Gastrocnemius medialis (tissue), 4 donors: ENCODE data around the gene NPTXR.

ENCODE experiments used
- CTCF ChIP-seq, 5 experiments: fragments of 450-650 bp in 3 of 5; fragments of 200-600 bp in 2 of 5; sonication (generic) in 2 of 5; IDR thresholded peaks in 4 of 5; conservative IDR thresholded peaks in 1 of 5; 1 replicate in 4 of 5; 2 replicates in 1 of 5; pipeline ENCODE4 v1.5.1; 2016 to 2019; ENCODE audit warnings: antibody characterized with exemption in 5 of 5, mild to moderate bottlenecking in 3 of 5, moderate library complexity in 3 of 5
- POLR2A ChIP-seq, 2 donors: fragments of 450-650 bp; IDR thresholded peaks; one replicate each; pipeline ENCODE4 v1.6.1; 2017; ENCODE audit warnings: antibody characterized with exemption in 2 of 2, mild to moderate bottlenecking in 2 of 2, moderate library complexity in 2 of 2

GRCh38 chr22:38864361-38865191 lies 20.7 kb upstream of the NPTXR start:
- TF ChIP-seq CTCF (IDR thresholded peaks at IDR 0.05 in 4 of 5, conservative IDR thresholded peaks at IDR 0.05 in 1 of 5) (no peak), POLR2A (IDR thresholded peaks at IDR 0.05) (no peak)
